Measurements from ENCODE around the gene LTA4H.

Gene LTA4H

DNA sequence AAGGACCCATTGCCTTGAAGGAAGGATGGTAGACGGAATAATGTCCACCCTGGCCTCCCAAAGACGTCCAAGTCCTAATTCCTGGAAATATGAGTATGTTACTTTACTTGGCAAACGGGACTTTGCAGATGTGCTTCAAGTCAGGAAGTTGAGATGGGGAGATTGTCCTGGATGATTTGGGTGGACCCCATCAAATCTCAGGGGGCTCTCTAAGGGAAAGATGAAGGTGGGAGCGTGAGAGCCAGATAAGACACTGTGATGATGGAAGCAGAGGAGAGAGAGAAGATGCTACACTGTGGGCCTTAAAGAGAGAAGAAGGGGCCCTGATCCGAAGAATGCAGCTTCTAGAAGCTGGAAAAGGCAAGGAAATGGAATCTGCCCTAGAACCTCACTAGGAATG, 29.6 kb upstream of the LTA4H start:
- H3K4me3 ChIP-seq (ENCODE audit: low read length), result no peak overlapping the region
- no peak for TF ChIP-seq ZNF274 (IDR thresholded peaks at IDR 0.05; ENCODE audit: low read depth, low read length)

DNA sequence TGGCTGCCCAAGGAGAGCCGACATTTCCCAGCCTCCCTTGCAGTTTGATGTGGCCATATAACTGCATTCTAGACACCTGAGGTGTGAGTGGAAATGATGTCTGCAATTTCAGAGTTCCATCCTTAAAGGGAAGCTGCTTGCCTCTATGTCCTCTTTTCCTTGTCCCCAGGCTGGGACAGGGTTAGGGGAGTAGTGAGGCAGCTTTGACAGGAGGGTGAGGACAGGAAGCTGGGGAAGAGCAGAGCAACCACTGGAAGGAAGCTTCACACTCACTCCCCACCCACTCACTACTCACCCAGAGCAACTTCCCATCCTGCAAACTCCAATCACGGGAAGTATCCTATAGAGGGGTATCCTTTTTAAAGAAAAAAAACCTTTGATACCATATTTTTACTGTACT, 28.9 kb upstream of the LTA4H start:
- H3K4me3 ChIP-seq (ENCODE audit: low read length), result no peak overlapping the region
- TF ChIP-seq ZNF274 (IDR thresholded peaks at IDR 0.05; ENCODE audit: low read depth, low read length), result no peak

- TF ChIP-seq ZNF274 (IDR thresholded peaks at IDR 0.05; ENCODE audit: low read depth, low read length), result no peak
- H3K4me3 ChIP-seq (ENCODE audit: low read length), result no peak overlapping the region
Measured at GRCh38 chr12:96063046-96063445, 27.7 kb upstream of the LTA4H start.

DNA sequence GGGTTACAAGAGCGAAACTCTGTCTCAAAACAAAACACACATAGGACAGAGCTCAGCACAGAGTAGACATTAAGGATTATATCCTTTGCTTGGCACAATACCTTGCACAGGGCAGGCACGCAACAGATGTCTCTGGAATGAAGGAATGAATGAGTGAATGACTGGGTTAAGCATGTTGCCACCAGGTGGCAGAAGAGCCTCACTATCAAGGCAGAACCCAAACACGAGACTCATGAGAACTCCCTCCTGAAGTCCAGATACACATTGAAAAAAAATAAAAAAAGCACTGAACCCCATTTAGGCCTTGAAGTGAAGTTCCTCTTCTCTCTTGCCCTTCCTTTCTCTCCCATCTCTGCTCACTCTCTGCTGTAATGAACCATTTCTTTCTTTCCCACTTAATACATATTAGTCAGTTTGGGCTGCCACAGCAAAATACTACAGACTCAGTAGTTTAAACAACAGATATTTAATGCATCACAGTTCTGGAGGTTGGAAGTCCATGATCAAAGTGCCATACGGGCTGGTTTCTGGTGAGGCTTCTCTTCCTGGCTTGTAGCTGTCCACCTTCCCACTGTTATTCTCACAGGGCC, 26.6 kb upstream of the LTA4H start:
- no peak overlapping the region for H3K4me3 ChIP-seq (ENCODE audit: low read length)
- no peak for TF ChIP-seq ZNF274 (IDR thresholded peaks at IDR 0.05; ENCODE audit: low read depth, low read length)

DNA sequence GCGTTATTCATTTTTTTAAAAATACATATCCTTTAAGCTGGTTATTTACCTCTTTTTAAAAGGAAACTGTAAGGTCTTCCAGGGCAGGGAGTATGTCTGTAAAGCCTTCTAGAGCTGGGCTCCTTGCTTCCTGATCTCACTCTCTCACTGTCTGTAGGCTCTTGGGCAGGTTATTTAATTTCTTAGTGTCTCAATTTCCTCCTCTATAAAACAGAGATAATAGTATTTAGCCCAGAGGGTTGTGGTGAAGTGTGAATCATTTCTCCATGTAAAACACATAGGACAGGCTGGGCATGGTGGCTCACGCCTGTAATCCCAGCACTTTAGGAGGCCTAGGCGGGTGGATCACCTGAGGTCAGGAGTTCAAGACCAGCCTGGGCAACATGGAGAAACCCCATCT, 25.9 kb upstream of the LTA4H start:
- no peak for TF ChIP-seq ZNF274 (IDR thresholded peaks at IDR 0.05; ENCODE audit: low read depth, low read length)
- no peak overlapping the region for H3K4me3 ChIP-seq (ENCODE audit: low read length)

DNA sequence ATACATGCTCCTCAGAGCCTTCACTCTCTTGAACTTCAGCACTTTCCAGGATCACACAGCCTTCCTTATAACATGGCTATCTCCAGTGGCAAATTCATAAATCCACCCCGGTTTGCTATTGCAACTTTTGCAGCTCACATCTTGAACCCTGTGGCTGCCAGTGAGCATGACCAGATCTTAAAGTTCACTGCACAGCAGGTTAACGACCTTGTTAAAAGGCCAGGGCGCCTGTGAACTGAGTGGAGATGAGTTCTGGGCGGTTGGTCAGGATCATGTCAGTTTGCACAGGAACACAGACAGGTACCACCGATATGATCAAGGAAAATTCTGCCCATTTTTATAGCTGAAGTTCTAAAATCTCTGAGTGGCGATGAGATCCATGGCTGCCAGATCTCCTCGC, 24.7 kb upstream of the LTA4H start:
- no peak for TF ChIP-seq ZNF274 (IDR thresholded peaks at IDR 0.05; ENCODE audit: low read depth, low read length)
- no peak overlapping the region for H3K4me3 ChIP-seq (ENCODE audit: low read length)

- no peak overlapping the region for H3K4me3 ChIP-seq (ENCODE audit: low read length)
- no peak for TF ChIP-seq ZNF274 (IDR thresholded peaks at IDR 0.05; ENCODE audit: low read depth, low read length)
Measured at GRCh38 chr12:96057986-96058553, 22.7 kb upstream of the LTA4H start.

DNA sequence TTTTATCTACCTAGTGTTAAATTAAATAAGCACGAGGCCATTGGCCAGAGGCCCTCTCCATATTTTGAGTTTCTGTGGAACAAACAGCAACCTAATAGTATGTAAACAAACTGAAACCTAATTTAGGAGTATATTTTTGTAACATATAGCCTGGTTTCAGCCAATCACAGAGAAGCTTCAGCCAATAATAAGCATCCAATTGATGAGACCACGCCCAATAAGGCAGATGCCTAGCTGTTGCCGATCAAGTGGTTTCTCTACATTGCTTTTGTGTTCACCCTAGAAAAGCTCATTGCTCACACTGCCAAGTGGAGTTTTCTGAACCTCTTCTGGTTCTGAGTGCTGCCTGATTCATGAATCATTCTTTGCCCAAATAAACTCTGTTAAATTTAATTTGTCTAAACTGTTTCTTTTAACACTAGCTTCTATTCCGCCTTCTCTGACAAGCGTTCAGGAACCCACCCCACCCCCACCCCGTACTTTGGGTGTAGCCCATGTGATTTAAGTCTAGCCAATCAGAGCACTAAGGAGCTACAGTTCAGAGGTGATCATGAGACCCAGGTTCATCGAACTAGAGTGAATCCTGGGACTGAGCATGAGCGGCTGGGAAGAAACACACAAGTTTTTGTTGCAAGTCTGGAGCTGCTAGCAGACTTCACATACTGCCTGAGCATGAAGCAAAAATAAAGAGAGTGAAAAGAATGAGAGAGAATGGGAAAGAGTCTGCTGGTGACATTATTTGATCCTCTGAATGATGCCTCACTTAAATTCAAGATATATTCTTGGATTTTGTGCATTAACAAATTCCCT, 21.5 kb upstream of the LTA4H start:
- no peak for TF ChIP-seq ZNF274 (IDR thresholded peaks at IDR 0.05; ENCODE audit: low read depth, low read length)
- no peak overlapping the region for H3K4me3 ChIP-seq (ENCODE audit: low read length)

DNA sequence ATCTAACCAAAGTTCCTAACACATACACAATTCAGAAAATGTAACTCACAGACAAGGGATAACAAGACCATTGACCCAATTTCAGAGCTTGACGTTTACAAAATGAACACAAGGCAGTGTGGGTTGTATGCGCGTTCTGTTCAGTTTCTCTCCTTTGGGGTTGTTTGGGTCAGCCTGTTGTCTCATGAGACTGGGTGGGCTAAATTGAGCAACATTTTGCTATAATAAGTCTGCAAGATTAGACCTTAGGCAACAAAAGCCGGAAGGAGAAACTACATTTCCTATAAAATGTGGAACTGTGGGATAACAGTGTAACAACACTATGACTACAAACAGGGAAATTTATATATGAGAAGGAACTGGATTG, 18.8 kb upstream of the LTA4H start:
- no peak for TF ChIP-seq ZNF274 (IDR thresholded peaks at IDR 0.05; ENCODE audit: low read depth, low read length)
- no peak overlapping the region for H3K4me3 ChIP-seq (ENCODE audit: low read length)

GRCh38 chr12:96053476-96054243, 18.3 kb upstream of the LTA4H start:
- TF ChIP-seq ZNF274 (IDR thresholded peaks at IDR 0.05; ENCODE audit: low read depth, low read length), result no peak
- H3K4me3 ChIP-seq (ENCODE audit: low read length), result no peak overlapping the region

DNA sequence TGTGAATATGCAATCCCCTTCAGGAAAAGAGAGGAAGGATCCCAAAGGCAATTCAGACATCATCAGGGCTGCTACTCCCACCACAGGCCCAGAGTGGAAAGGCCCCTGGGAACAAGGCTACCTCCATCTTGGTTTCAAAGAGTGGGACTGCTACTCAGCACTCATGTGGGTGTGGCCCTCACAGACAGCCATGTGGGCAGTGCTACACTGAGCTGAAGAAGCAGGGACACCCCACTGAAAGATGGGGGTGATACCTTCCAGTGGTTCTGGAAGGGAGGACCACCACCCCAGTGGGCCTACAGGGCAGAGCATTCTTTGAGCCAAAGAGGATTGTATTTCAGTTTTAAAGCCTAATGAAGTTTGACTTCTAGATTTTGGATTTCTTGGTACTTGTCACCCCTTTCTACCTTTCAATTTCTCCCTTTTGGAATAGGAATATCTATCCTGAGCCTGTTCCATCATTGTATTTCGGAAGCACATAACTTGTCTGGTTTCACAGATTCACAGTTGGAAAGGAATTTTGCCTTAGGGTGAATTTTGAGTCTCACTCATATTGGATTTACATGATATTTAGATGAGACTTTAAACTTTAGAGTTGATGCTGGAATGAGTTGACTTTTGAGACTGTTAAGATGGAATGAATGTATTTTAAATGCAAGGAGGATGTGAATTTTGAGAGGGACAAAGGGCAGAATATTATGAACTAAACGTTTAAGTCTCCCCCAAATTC, 16.5 kb upstream of the LTA4H start:
- TF ChIP-seq ZNF274 (IDR thresholded peaks at IDR 0.05; ENCODE audit: low read depth, low read length), result no peak
- H3K4me3 ChIP-seq (ENCODE audit: low read length), result no peak overlapping the region

GRCh38 chr12:96050139-96050538, 14.8 kb upstream of the LTA4H start:
- no peak overlapping the region for H3K4me3 ChIP-seq (ENCODE audit: low read length)
- TF ChIP-seq ZNF274 (IDR thresholded peaks at IDR 0.05; ENCODE audit: low read depth, low read length), result no peak

GRCh38 chr12:96049101-96049500, 13.7 kb upstream of the LTA4H start:
- H3K4me3 ChIP-seq (ENCODE audit: low read length), result no peak overlapping the region
- TF ChIP-seq ZNF274 (IDR thresholded peaks at IDR 0.05; ENCODE audit: low read depth, low read length), result no peak

GRCh38 chr12:96048393-96048969, 13.1 kb upstream of the LTA4H start:
- H3K4me3 ChIP-seq (ENCODE audit: low read length), result no peak overlapping the region
- TF ChIP-seq ZNF274 (IDR thresholded peaks at IDR 0.05; ENCODE audit: low read depth, low read length), result no peak
